Mesodermal cell (in vitro differentiated cells): Measurements from ENCODE around the gene SYNDIG1.

Source experiments
- H3K27ac ChIP-seq: 2 replicates; pipeline ENCODE4 v1.7.0; 2013; ENCODE audit warnings: mild to moderate bottlenecking, low read depth, low read length, moderate library complexity; ENCODE audit not compliant: severe bottlenecking
- H3K36me3 ChIP-seq: 2 replicates; pipeline ENCODE4 v1.7.1; 2013; ENCODE audit warnings: mild to moderate bottlenecking, low read length, moderate library complexity; ENCODE audit not compliant: control insufficient read depth, insufficient read depth
- H3K4me1 ChIP-seq: one replicate; pipeline ENCODE4 v1.7.1; 2013; ENCODE audit warnings: mild to moderate bottlenecking, low read length; ENCODE audit not compliant: insufficient read depth, control insufficient read depth, poor library complexity, severe bottlenecking
- H3K4me3 ChIP-seq: 2 replicates; pipeline ENCODE4 v1.7.0; 2013; ENCODE audit warnings: low read length, control low read depth, mild to moderate bottlenecking; ENCODE audit not compliant: insufficient read depth, poor library complexity, severe bottlenecking; ENCODE audit errors: extremely low read depth
- H3K9me3 ChIP-seq: 2 replicates; pipeline ENCODE4 v1.7.1; 2013; ENCODE audit warnings: mild to moderate bottlenecking, low read length, moderate library complexity; ENCODE audit not compliant: control insufficient read depth
- WGBS, 2 experiments: methylation state at CpG; one replicate each; pipeline ENCODE4 v1.1.5; 2013; ENCODE audit warnings: missing lambda C conversion rate in 2 of 2; ENCODE audit not compliant: insufficient coverage in 2 of 2; 5-methylcytosine and 5-hydroxymethylcytosine counted together

SYNDIG1 gene

GRCh38 chr20:24487240-24487639 lies 17.8 kb downstream of the SYNDIG1 start:
- Histone ChIP-seq H3K9me3 (no peaks in the 10 kb centered on the region), H3K4me3 (no peak overlapping the region), H3K27ac (no peak overlapping the region), H3K36me3 (no peaks in the 10 kb centered on the region), H3K4me1 (no peaks in the 10 kb centered on the region)
- 95% methylated on average over 3 of the region's 4 CpGs; no CpG with 5 or more reads in 1 of the 2 experiments for WGBS, 2 experiments

DNA sequence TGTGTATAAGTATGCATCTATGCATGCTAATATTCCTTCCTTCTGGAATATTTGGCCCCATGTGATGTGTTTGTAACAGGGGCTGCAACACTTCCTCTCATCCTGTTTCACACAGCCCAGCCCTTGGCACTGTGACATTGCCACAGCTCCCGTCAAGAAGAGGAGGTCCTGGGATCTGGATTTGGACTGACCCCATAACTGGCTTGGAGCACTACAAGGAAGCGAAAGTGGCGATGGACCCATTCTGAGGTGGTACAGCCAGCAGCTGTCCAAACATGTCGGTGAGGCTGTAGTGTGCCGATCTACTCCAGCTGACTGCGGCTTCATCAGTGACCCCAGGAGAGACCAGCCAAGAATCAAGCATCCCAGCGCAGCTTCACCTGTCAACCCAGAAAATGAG lies 18.2 kb downstream of the SYNDIG1 start:
- no peak overlapping the region for H3K27ac ChIP-seq
- H3K4me1 ChIP-seq, result no peaks in the 10 kb centered on the region
- no peak overlapping the region for H3K4me3 ChIP-seq
- H3K36me3 ChIP-seq, result no peaks in the 10 kb centered on the region
- H3K9me3 ChIP-seq, result no peaks in the 10 kb centered on the region
- 94 to 100% methylated on average over 6 to 7 of the region's 7 CpGs for WGBS, 2 experiments

GRCh38 chr20:24488064-24488799 lies 18.8 kb downstream of the SYNDIG1 start:
- Histone ChIP-seq H3K36me3 (no peaks in the 10 kb centered on the region), H3K9me3 (no peaks in the 10 kb centered on the region), H3K27ac (no peak overlapping the region), H3K4me1 (no peaks in the 10 kb centered on the region), H3K4me3 (no peak overlapping the region)
- WGBS, 2 experiments, result 89 to 92% methylated on average over 9 to 10 of the region's 11 CpGs

GRCh38 chr20:24488800-24489175 lies 19.4 kb downstream of the SYNDIG1 start:
- no peaks in the 10 kb centered on the region for H3K36me3 ChIP-seq
- no peak overlapping the region for H3K4me3 ChIP-seq
- no peaks in the 10 kb centered on the region for H3K9me3 ChIP-seq
- WGBS, 2 experiments, result 91 to 95% methylated on average over 6 of the region's 6 CpGs
- no peak overlapping the region for H3K27ac ChIP-seq
- no peaks in the 10 kb centered on the region for H3K4me1 ChIP-seq

DNA sequence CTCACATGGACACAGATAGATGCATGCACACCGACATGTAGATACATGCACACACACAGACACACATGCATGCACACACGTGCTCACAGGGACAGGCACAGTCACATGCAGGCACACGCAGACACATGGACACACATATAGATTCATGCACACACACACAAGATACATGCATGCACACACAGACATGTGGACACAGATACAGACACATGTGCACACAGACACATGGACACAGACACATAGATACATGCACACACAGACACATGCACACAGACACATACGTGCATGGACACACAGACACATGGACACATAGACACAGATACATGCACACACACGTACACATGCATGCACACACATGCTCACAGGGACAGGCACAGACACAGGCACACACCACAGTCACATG lies 19.8 kb downstream of the SYNDIG1 start:
- Histone ChIP-seq H3K36me3 (no peaks in the 10 kb centered on the region), H3K4me3 (no peak overlapping the region), H3K9me3 (no peaks in the 10 kb centered on the region), H3K27ac (no peak overlapping the region), H3K4me1 (no peaks in the 10 kb centered on the region)
- 90% methylated on average over 5 of the region's 5 CpGs for whole genome bisulfite sequencing, 2 experiments

DNA sequence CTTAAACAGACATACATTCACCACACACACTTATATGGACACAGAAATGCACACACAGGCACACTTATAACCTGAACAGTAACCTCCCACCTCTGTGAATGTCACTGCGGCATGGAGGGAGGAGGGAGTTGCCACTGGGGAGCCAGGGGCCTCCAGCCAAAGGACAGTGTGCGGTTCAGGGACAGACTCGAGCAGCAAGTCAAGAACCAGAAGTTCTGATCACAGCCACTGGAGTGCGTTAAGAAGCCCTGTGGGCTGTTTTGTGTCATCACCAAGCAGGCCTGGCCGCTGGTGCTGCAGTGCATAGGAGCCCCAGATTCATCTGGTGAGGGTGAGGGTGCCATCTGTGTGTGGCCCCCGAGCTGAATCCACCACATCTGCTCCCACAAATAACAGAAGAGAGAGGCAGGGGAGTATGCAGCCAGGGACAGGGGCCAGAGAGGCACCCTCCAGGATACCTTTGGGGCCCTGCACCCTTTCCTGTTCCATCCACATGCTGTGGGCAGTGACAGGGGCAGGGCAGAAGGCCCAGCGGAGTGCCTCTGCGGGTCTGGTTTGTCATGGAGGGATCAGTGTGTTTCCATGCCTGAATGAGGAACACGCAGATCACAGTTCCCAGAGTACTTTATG lies 20.3 kb downstream of the SYNDIG1 start:
- WGBS, 2 experiments, result 94 to 95% methylated on average over 6 to 8 of the region's 9 CpGs
- Histone ChIP-seq H3K4me1 (no peaks in the 10 kb centered on the region), H3K27ac (no peak overlapping the region), H3K4me3 (no peak overlapping the region), H3K9me3 (no peaks in the 10 kb centered on the region), H3K36me3 (no peaks in the 10 kb centered on the region)

DNA sequence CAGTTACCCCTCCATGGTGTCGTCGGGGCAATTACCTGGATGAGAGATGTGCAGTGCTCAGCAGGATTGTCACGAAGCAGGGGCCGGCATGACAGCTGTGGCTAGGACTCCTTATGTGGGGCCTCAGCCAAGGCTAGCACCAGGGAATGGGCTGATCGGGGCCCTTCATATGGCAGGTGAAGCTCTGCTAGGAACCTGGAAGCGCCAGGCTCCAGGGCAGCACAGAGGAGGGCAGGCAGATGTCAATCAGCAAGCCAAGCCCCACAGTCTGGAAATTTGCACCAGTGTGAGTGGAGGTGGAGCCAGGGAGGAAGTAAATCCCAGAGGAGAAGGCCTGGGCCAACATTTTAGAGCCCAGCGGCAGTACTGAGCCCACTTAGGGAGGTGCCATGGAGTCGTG lies 21.2 kb downstream of the SYNDIG1 start:
- H3K36me3 ChIP-seq, result no peaks in the 10 kb centered on the region
- H3K4me3 ChIP-seq, result no peak overlapping the region
- 89 to 92% methylated on average over 5 to 8 of the region's 8 CpGs for WGBS, 2 experiments
- no peak overlapping the region for H3K27ac ChIP-seq
- H3K9me3 ChIP-seq, result no peaks in the 10 kb centered on the region
- no peaks in the 10 kb centered on the region for H3K4me1 ChIP-seq

DNA sequence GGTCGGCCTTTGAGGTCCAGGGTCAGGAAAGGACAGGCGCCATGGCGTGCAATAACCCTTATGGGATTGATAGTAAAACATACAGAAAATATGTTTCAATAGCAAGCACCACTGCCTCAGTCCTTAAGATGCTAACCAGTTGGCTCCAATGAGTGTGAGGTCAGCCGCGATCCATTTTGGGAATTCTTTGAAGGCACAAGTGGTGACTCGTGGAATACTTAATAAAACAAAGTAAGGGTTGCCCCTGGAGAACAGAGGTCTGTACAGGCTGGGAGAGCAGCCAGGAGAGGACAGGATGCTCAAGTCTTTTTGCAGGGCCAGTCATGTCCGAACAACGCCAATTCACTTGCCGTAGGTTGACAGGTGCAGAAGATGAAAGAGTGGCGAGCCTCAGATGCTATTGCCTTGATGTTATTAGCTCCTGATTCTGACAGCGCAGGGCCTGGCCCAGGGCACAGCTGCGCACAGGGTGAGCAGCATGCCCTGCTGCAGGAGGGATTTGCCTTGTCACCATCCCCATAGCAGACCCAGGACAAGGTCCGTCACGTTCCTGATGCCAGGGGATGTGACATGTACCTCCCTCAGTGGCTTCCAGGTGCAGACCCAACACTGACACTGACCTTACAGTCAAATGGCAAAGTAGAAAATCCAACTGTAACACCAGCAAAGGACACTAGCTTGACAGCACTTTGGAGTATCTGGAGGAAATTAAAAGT lies 21.8 kb downstream of the SYNDIG1 start:
- no peak overlapping the region for H3K27ac ChIP-seq
- 95 to 96% methylated on average over 9 to 12 of the region's 14 CpGs for WGBS, 2 experiments
- no peaks in the 10 kb centered on the region for H3K4me1 ChIP-seq
- H3K4me3 ChIP-seq, result no peak overlapping the region
- H3K9me3 ChIP-seq, result no peaks in the 10 kb centered on the region
- no peaks in the 10 kb centered on the region for H3K36me3 ChIP-seq

- no peak overlapping the region for H3K27ac ChIP-seq
- WGBS, 2 experiments, result 67 to 72% methylated on average over 10 to 11 of the region's 16 CpGs
Measured at GRCh38 chr20:24492031-24492607, 22.7 kb downstream of the SYNDIG1 start.

GRCh38 chr20:24492698-24493097 lies 23.3 kb downstream of the SYNDIG1 start:
- H3K4me3 ChIP-seq, result no peak overlapping the region
- WGBS, 2 experiments, result 88 to 89% methylated on average over 1 to 2 of the region's 2 CpGs
- no peaks in the 10 kb centered on the region for H3K4me1 ChIP-seq
- no peak overlapping the region for H3K27ac ChIP-seq
- H3K36me3 ChIP-seq, result no peaks in the 10 kb centered on the region
- no peaks in the 10 kb centered on the region for H3K9me3 ChIP-seq

More at GRCh38 chr20:24492031-24492607, 22.7 kb downstream of the SYNDIG1 start:
- Histone ChIP-seq H3K4me1 (no peaks in the 10 kb centered on the region), H3K9me3 (no peaks in the 10 kb centered on the region), H3K4me3 (no peak overlapping the region), H3K36me3 (no peaks in the 10 kb centered on the region)
